ENCODE data around the gene CHST2. TPM values are rescaled to one million over a fixed set of nuclear protein-coding genes. Genes with fewer than 3 reads are reported as not detected.

CHST2 gene
- total and polyA plus RNA-seq, 2 experiments from 2014 or later, result 2.1 to 12.0 TPM

DNA sequence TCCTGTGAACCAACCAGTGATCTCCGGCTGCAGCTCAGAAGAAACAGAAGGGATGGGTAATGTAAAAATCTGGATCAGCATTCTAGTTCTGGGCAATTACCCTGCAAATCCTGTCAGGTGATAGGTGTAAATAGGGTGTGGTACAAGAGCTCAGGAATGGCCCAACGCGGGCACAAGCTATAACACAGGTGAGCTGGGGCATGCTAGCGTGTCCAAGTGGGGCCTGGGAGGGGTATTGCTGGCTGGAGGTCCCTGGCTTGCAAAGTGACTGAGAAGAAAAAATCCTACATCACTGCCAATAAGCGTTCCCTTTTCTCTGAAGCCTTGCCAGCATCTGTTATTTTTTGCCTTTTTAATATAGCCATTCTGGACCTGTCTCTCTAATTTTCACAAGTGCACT, 9.7 kb upstream of the CHST2 start:
- Histone ChIP-seq H3K27me3 (replicated peaks; ENCODE audit: insufficient read depth) (0 out of 2 replicates have a peak, but pooled peaks cover 4% of the 10 kb centered on the region), H3K9me2 (ENCODE audit: insufficient read depth) (no peaks in the 10 kb centered on the region), H3K79me2 (ENCODE audit: insufficient read depth) (no peaks in the 10 kb centered on the region), H3K4me2 (ENCODE audit: unreplicated experiment) (no peak overlapping the region), H3K27ac (no peak overlapping the region), H3K36me3 (ENCODE audit: low read depth) (no peaks in the 10 kb centered on the region), H4K20me1 (ENCODE audit: insufficient read depth) (no peaks in the 10 kb centered on the region), H2AFZ (no peak overlapping the region), H3K9ac (no peak overlapping the region), H3K4me1 (ENCODE audit: insufficient read depth) (no peaks in the 10 kb centered on the region), H3F3A (ENCODE audit: insufficient read depth) (no peaks in the 10 kb centered on the region), H3K4me3 (no peak overlapping the region), H3K9me3 (ENCODE audit: low read depth) (no peaks in the 10 kb centered on the region)
- DNase-seq, result no peak
- TF ChIP-seq EZH2 (IDR thresholded peaks at IDR 0.05; ENCODE audit: insufficient read depth, poor library complexity, severe bottlenecking), result no peak
- no peak for TF ChIP-seq EZH2phosphoT487 (IDR thresholded peaks at IDR 0.05; ENCODE audit: insufficient read depth, low read depth)
- in situ Hi-C loops (cut with MboI), result no loop called here
- WGBS, 2 experiments (ENCODE audit: low coverage in 1 of 2, low lambda C conversion rate in 2 of 2, missing lambda C conversion rate in 2 of 2), result 72 to 74% methylated on average over 5 of the region's 5 CpGs

- Histone ChIP-seq H3K9ac (no peak overlapping the region), H3K27me3 (replicated peaks; ENCODE audit: insufficient read depth) (0 out of 2 replicates have a peak, but pooled peaks cover 4% of the 10 kb centered on the region), H4K20me1 (ENCODE audit: insufficient read depth) (no peaks in the 10 kb centered on the region), H2AFZ (no peak overlapping the region), H3K9me2 (ENCODE audit: insufficient read depth) (no peaks in the 10 kb centered on the region), H3K4me3 (no peak overlapping the region), H3K27ac (no peak overlapping the region), H3F3A (ENCODE audit: insufficient read depth) (no peaks in the 10 kb centered on the region), H3K36me3 (ENCODE audit: low read depth) (no peaks in the 10 kb centered on the region), H3K4me1 (ENCODE audit: insufficient read depth) (no peaks in the 10 kb centered on the region), H3K79me2 (ENCODE audit: insufficient read depth) (no peaks in the 10 kb centered on the region), H3K4me2 (ENCODE audit: unreplicated experiment) (no peak overlapping the region), H3K9me3 (ENCODE audit: low read depth) (no peaks in the 10 kb centered on the region)
- DNase-seq, result no peak
- in situ Hi-C loops (cut with MboI), result no loop called here
- TF ChIP-seq EZH2phosphoT487 (IDR thresholded peaks at IDR 0.05; ENCODE audit: insufficient read depth, low read depth) (no peak), EZH2 (IDR thresholded peaks at IDR 0.05; ENCODE audit: insufficient read depth, poor library complexity, severe bottlenecking) (no peak)
- 82 to 86% methylated on average over 5 of the region's 5 CpGs for WGBS, 2 experiments (ENCODE audit: low coverage in 1 of 2, low lambda C conversion rate in 2 of 2, missing lambda C conversion rate in 2 of 2)
Observed at GRCh38 chr3:143110371-143110770, 9.2 kb upstream of the CHST2 start.

DNA sequence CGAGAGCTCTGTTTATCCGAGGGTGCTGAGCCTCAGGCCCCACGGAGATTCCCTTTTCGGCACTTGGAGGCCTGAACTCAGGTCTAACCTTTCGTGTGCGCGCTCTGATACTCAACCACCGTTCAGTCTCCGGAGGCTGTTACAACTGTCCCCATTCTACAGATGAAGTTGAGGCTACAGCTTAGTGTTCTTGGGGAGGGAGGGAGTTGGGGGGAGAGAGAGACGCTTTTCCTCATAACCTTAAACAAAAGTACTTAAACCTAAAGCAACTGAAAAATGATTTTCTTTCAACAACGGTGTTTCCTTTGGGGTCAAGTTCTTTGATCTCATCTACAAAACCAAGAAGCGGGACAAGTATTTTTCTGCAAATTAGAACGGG, 952 bp upstream of the CHST2 start:
- Histone ChIP-seq H3K4me3 (peak overlapping the region; percentile 84), H3K9ac (peak overlapping the region; percentile 64), H3K4me1 (ENCODE audit: insufficient read depth) (no peaks in the 10 kb centered on the region), H4K20me1 (ENCODE audit: insufficient read depth) (no peaks in the 10 kb centered on the region), H3K27ac (no peak overlapping the region), H3K9me2 (ENCODE audit: insufficient read depth) (no peaks in the 10 kb centered on the region), H3K4me2 (ENCODE audit: unreplicated experiment) (peak overlapping the region; percentile 81), H3K79me2 (ENCODE audit: insufficient read depth) (no peaks in the 10 kb centered on the region), H3K27me3 (replicated peaks; ENCODE audit: insufficient read depth) (no peaks in the 10 kb centered on the region), H3K9me3 (ENCODE audit: low read depth) (no peaks in the 10 kb centered on the region), H3K36me3 (ENCODE audit: low read depth) (no peaks in the 10 kb centered on the region), H2AFZ (peak overlapping the region; percentile 79), H3F3A (ENCODE audit: insufficient read depth) (0 out of 2 replicates have a peak, but pooled peaks cover 4% of the 10 kb centered on the region)
- WGBS, 2 experiments (ENCODE audit: low coverage in 1 of 2, low lambda C conversion rate in 2 of 2, missing lambda C conversion rate in 2 of 2), result 76 to 77% methylated on average over 13 of the region's 13 CpGs
- DNase-seq, result no peak
- TF ChIP-seq EZH2phosphoT487 (IDR thresholded peaks at IDR 0.05; ENCODE audit: insufficient read depth, low read depth) (no peak), EZH2 (IDR thresholded peaks at IDR 0.05; ENCODE audit: insufficient read depth, poor library complexity, severe bottlenecking) (no peak)
- in situ Hi-C loops (cut with MboI), result no loop called here

GRCh38 chr3:143119974-143120715, 574 bp downstream of the CHST2 start:
- H3K36me3 ChIP-seq (ENCODE audit: low read depth), result no peaks in the 10 kb centered on the region
- peak; percentile 65 for DNase-seq
- peak overlapping the region; percentile 69 for H3K4me2 ChIP-seq (ENCODE audit: unreplicated experiment)
- no peaks in the 10 kb centered on the region for H3K27me3 ChIP-seq (replicated peaks; ENCODE audit: insufficient read depth)
- peak overlapping the region; percentile 64 for H3K9ac ChIP-seq
- 1 to 2% methylated on average over 60 to 71 of the region's 85 CpGs for WGBS, 2 experiments (ENCODE audit: low coverage in 1 of 2, low lambda C conversion rate in 2 of 2, missing lambda C conversion rate in 2 of 2)
- no peaks in the 10 kb centered on the region for H3K9me3 ChIP-seq (ENCODE audit: low read depth)
- 0 out of 2 replicates have a peak, but pooled peaks cover 4% of the 10 kb centered on the region for H3F3A ChIP-seq (ENCODE audit: insufficient read depth)
- H2AFZ ChIP-seq, result peak overlapping the region; percentile 79
- H3K4me1 ChIP-seq (ENCODE audit: insufficient read depth), result no peaks in the 10 kb centered on the region
- H4K20me1 ChIP-seq (ENCODE audit: insufficient read depth), result no peaks in the 10 kb centered on the region
- no peak overlapping the region for H3K27ac ChIP-seq
- no peaks in the 10 kb centered on the region for H3K9me2 ChIP-seq (ENCODE audit: insufficient read depth)
- no peaks in the 10 kb centered on the region for H3K79me2 ChIP-seq (ENCODE audit: insufficient read depth)
- in situ Hi-C loops (cut with MboI), result loop anchor here (10.0 kb wide), 1 partner anchor 525 kb away; no protein-coding TSS in a partner anchor
- peak overlapping the region; percentile 84 for H3K4me3 ChIP-seq
- no peak for TF ChIP-seq EZH2 (IDR thresholded peaks at IDR 0.05; ENCODE audit: insufficient read depth, poor library complexity, severe bottlenecking)
- no peak for TF ChIP-seq EZH2phosphoT487 (IDR thresholded peaks at IDR 0.05; ENCODE audit: insufficient read depth, low read depth)
